HL-60 (cell line): ENCODE data around the gene CRTC3.

ENCODE experiments used
- DNase-seq, 2 experiments: peaks; one replicate each; pipeline ENCODE4 v3.0.0-alpha.2; 2010 to 2020; ENCODE audit warnings: low read depth in 1 of 2, low spot score in 1 of 2
- H3K27ac ChIP-seq: fragments of 250-450 bp; sonication (Bioruptor Pico); replicated peaks from 2 replicates; pipeline ENCODE4 v1.5.1; 2020; ENCODE audit warnings: mild to moderate bottlenecking, moderate library complexity
- H3K27me3 ChIP-seq: fragments of 250-450 bp; sonication (Bioruptor Pico); 2 replicates; pipeline ENCODE4 v1.5.1; 2021; ENCODE audit warnings: mild to moderate bottlenecking, moderate library complexity; ENCODE audit not compliant: insufficient read depth, poor library complexity, severe bottlenecking
- H3K4me3 ChIP-seq: replicated peaks from 2 replicates; pipeline ENCODE4 v1.5.1; 2011; ENCODE audit warnings: mild to moderate bottlenecking, control low read depth, low read length; ENCODE audit not compliant: insufficient read depth
- GABPA ChIP-seq: IDR thresholded peaks from 2 replicates; pipeline ENCODE4 v1.6.1; 2012; ENCODE audit warnings: low read depth
- POLR2AphosphoS5 ChIP-seq: IDR thresholded peaks from 2 replicates; pipeline ENCODE4 v1.6.1; 2012; ENCODE audit warnings: low read depth
- REST ChIP-seq: IDR thresholded peaks from 2 replicates; pipeline ENCODE4 v1.6.1; 2012; ENCODE audit warnings: low read depth; ENCODE audit not compliant: insufficient replicate concordance
- SPI1 ChIP-seq: IDR thresholded peaks from 2 replicates; pipeline ENCODE4 v1.6.1; 2012; ENCODE audit warnings: low read depth, mild to moderate bottlenecking, borderline replicate concordance
- TF ChIP-seq, protein P1 (sequence below): IDR thresholded peaks from one replicate; pipeline ENCODE4 v1.5.1; 2011; ENCODE audit warnings: low read length, control low read depth, inconsistent platforms; ENCODE audit not compliant: insufficient read depth

CRTC3 gene

GRCh38 chr15:90610190-90610589 is 80.5 kb downstream of the CRTC3 start:
- Histone ChIP-seq H3K27ac (no peak overlapping the region), H3K27me3 (no peaks in the 10 kb centered on the region), H3K4me3 (no peak overlapping the region)
- no peak for TF ChIP-seq GABPA
- TF ChIP-seq SPI1, result no peak
- no peak for TF ChIP-seq POLR2AphosphoS5
- TF ChIP-seq REST, result no peak
- TF ChIP-seq, protein P1, sequence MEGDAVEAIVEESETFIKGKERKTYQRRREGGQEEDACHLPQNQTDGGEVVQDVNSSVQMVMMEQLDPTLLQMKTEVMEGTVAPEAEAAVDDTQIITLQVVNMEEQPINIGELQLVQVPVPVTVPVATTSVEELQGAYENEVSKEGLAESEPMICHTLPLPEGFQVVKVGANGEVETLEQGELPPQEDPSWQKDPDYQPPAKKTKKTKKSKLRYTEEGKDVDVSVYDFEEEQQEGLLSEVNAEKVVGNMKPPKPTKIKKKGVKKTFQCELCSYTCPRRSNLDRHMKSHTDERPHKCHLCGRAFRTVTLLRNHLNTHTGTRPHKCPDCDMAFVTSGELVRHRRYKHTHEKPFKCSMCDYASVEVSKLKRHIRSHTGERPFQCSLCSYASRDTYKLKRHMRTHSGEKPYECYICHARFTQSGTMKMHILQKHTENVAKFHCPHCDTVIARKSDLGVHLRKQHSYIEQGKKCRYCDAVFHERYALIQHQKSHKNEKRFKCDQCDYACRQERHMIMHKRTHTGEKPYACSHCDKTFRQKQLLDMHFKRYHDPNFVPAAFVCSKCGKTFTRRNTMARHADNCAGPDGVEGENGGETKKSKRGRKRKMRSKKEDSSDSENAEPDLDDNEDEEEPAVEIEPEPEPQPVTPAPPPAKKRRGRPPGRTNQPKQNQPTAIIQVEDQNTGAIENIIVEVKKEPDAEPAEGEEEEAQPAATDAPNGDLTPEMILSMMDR, result no peak
- DNase-seq, result no peak

- Histone ChIP-seq H3K4me3 (no peak overlapping the region), H3K27me3 (no peaks in the 10 kb centered on the region), H3K27ac (no peak overlapping the region)
- DNase-seq, result no peak
- TF ChIP-seq POLR2AphosphoS5 (no peak), SPI1 (no peak), REST (no peak), GABPA (no peak)
- TF ChIP-seq, protein P1, result no peak
Measured at GRCh38 chr15:90611157-90611556, 81.4 kb downstream of the CRTC3 start.

- no peak overlapping the region for H3K4me3 ChIP-seq
- no peak for TF ChIP-seq SPI1
- H3K27ac ChIP-seq, result no peak overlapping the region
- no peak for DNase-seq
- no peaks in the 10 kb centered on the region for H3K27me3 ChIP-seq
Measured at GRCh38 chr15:90617171-90617570, 87.4 kb downstream of the CRTC3 start.

GRCh38 chr15:90617668-90618097 is 88.0 kb downstream of the CRTC3 start:
- no peak for DNase-seq
- Histone ChIP-seq H3K4me3 (no peak overlapping the region), H3K27ac (no peak overlapping the region), H3K27me3 (no peaks in the 10 kb centered on the region)
- TF ChIP-seq GABPA, result no peak

DNA sequence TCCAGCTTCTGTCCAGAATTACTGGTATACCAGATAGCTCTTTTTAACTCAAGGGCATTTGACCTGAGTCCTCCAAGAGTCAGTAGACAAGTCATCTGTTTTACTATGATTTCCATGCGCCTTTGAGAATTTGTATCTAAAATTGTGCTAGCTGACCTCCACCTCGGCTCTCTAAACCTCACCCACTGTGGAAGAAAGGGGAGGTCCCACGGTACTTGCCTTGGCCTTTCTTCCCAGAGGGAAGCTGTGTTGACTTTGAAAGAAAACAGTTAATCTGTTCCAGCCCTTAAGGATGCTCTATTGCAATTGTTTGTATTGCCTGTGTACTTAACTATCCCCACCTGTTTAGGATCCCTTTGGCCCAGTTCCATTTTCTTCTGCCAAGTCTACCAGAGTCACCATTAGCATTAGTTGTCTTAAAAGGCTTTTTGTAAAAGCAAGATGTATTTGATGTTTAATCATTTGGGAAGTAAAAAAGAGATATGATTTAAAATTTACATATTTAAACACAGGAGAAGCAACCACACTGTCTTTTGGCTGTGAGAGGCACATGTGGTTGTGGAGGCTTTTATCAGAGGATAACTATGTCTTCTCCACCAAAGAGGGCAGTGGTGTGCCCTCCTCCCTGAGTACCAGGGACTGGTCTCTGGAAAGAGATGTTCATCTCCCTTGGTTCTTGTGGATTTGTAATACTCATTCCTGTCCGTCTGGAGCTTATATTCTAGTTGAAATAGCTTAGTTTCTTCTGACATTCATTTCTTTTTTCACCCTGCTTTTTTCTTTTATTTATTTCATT is 88.8 kb downstream of the CRTC3 start:
- H3K4me3 ChIP-seq, result no peak overlapping the region
- no peaks in the 10 kb centered on the region for H3K27me3 ChIP-seq
- H3K27ac ChIP-seq, result no peak overlapping the region
- no peak for TF ChIP-seq POLR2AphosphoS5
- no peak for DNase-seq
